ENCODE results near the gene NR3C2.
A peak's percentile ranks its signal among the peaks of the same experiment; 100 is the strongest.

The NR3C2 gene

GRCh38 chr4:148255344-148255720, 186.9 kb downstream of the NR3C2 start:
- no peak for DNase-seq

DNA sequence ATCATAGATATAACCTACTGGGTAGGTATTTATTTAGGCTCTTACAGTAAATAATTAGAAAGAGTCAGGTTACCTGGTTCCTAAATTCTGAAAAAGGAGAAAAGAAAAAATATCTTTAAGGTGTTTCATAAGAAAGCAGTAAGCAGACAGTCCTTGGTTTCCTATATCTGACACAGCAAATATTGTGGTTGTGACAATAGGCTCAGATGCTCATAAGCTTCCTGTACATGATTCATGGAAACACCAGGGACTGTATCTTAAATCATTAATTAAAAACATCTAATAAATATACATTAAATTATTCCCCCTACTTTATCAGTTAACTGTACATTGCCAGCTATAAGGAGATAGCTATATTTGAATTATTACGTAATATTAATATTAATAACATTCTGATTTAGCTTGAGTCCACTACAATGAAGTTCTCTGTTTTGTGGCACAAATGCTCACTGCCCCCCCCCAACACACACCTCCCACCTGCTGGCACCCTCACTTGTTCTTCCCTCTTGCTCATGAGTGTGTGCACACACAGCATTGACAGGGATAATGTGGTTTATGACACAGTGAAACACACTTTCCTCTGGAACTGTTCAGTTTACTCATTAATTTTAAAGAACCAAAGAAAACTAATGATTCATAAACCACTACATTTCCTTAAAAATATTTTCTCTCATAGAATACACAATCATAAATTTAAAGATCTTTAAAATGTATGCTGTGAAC, 187.4 kb downstream of the NR3C2 start:
- DNase-seq = peak; percentile 4

DNA sequence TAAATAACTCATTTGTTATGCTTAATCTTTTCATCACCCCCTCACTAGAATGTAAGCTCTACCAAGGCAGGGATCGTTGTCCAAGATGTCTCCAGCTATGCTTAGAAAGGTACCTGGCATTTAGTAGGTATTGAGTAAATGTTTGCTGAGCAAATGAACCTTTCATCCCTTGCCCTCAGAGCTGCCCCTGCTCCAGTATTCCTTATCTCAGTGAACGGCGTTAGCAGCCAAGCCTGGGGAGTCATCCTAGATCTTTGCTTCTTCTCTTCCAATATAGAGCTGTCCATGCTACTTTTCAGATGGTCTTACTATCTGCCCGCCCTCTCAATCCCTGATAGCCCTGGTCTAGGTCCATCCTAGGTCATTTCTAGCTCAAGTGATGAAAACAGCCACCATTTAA, 188.4 kb downstream of the NR3C2 start:
- no peak for DNase-seq

- DNase-seq = no peak
Measured at GRCh38 chr4:148248824-148249223, 193.4 kb downstream of the NR3C2 start.

DNA sequence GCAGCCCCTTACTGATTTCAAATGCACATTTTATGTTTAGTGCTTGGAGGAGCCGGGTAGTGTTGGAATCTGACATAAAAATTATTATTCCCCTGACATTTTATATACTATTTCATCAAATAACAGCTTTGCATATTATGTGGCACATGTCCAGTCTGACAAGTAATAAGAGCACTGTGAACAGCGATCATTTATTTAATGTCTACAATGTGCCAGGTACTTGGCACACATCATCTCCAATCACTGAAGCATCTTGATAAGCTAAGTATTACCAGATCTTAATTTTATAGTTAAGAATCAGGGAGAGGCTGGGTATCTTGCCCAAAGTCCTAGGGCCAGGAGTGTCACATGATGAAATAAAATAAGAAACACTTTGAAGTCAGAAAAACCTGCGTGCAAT, 197.2 kb downstream of the NR3C2 start:
- no peak for DNase-seq

GRCh38 chr4:148243837-148244236, 198.4 kb downstream of the NR3C2 start:
- DNase-seq = no peak

- no peak for DNase-seq
Measured at GRCh38 chr4:148240241-148240640, 202.0 kb downstream of the NR3C2 start.

DNA sequence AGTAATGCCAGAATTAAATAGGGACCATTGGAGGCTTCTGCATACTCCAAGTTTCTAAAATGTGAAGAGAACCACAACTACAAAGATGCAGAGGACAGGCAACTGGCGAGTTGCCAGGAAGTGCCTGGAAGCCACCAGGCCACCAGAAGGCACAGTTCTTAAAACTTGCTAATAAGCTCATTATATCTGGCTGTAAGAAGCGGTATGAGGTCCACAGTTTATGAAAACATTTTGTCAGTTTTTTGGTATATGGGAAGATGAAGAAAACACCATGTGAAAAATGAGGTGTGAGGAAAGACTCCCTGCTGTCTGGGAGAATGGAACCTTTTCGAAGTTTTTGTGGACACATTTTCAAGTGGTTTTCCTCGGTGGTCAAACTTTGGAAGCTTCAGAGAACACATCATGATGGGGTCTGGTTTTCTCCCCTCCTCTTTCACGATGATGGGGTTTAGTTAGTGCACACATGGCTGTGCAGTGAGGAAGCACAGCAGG, 202.7 kb downstream of the NR3C2 start:
- DNase-seq = no peak

DNA sequence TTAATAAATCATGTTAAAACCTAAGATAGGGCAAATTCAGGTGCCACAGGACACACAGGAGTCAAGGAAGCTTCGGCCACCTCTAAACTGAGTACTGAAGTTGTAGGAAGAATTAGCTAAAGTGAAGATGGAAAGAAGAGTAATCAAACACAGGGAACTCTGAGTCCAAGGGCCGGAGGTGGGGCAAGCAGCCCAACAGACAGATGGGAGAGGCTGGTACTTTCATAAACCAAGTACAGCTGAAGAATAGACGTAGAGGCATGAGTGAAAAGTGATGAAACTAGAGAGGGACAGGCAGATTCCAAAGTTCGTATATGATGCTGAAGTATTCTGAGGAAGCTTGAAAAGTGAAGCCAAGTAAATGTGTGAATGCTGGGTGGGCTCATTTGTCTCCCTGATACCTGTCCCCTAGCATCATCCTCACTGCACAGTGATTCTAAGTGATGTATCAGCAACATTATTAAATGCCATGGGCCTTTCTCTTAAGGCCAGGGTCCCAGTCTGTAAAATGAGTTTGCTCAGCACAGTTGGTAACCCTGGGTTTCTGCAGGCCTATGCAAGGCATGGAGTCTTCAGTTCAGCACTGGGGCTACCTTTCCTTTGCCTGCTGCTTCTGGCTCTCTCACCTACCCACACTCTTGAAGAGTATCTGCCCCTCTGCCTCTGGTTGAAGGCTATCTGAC, 203.3 kb downstream of the NR3C2 start:
- no peak for DNase-seq

GRCh38 chr4:148238086-148238485, 204.1 kb downstream of the NR3C2 start:
- no peak for DNase-seq

DNA sequence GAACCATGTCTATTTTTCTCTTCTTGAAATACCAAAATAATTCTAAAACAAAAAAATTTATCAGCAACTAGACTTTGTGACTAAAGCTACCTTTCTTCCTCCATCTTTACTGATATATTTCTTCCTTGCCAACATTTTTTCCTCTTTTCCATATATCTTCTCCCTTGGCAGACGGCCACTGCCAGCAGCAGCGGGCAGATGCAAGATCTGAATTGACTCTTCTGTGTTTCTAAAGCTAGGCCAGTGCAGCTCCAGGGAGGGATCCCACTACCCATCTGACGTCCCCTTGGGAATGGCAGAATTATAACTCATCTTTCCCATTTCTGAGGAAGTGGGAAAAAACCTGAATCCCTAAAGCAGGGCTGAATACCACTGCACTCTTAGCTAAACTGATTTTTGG, 206.4 kb downstream of the NR3C2 start:
- DNase-seq = no peak

DNA sequence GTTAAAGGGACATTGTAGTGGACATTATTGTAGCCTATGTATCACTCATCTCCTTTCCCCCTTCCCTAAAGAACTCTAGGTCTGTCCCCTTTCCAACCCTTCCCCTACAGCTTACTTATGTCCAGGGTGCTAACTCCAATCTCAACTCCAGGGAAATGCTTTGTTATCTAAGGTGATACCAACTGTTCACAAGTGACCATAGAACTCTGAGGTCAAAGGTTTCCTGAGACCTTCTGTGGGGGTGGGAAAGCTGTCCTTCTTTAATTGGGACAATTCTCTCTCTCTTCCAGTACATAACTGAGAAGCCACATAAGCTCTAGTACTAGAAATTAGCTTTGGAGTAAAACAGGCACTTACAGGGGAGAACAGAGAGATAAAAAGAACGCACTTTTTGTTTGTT, 212.4 kb downstream of the NR3C2 start:
- DNase-seq = no peak

GRCh38 chr4:148229028-148229427, 213.2 kb downstream of the NR3C2 start:
- no peak for DNase-seq

DNA sequence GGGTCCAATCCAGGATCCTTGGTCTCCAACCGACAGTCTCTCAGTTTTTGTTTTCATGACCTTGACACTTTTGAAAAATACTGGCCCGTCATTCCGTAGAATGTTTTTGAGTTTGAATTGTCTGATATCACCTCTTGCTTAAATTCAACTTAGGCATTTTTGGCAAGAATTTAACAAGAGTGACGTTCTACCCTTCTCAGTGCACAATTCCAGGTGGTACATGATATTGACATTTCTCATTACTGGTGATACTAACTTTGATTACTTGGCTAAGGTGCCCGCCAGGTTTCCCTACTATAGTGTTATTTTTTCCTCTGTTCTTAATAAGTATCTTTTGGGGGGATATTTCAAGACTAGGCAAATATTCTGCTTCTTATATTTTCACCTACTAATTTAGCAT, 215.1 kb downstream of the NR3C2 start:
- DNase-seq = no peak

DNA sequence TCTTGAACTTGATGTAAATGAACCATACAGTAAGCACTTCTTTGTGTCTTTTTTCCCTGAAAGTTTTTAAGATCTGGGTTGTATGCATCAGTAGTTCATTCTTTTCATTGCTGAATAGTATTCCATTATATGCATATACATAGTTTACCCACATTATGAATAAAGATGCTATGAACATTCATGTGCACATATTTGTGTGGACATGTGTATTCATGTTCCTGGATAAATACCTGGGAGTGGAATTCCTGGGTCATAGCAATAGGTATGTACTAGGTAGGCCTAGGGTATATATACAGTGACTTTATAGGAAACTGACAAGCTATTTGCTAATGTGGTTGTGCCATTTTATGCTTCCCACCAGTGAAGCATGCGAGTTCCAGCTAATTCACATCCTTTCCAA, 215.9 kb downstream of the NR3C2 start:
- no peak for DNase-seq

GRCh38 chr4:148225639-148226038, 216.6 kb downstream of the NR3C2 start:
- DNase-seq = no peak

DNA sequence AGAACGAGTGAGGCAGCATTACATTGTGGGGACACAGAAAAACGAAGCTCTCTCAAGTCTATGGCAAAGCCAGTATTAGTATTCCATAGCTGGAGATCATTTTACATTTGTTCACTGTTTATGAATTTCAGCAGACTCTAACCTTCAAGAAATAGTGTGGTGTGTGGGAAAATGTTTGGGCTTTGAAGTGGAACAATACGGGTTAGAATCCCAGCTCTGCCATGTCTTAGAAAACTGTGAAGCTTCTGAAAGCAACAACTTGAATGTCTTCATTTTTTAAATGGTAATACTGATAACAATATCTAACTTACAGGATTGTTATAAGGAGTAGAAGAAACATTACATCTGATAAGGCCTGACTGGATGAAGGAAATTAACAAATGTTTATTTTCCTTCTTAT, 217.7 kb downstream of the NR3C2 start:
- no peak for DNase-seq

GRCh38 chr4:148222991-148223660, 219.1 kb downstream of the NR3C2 start:
- no peak for DNase-seq

DNA sequence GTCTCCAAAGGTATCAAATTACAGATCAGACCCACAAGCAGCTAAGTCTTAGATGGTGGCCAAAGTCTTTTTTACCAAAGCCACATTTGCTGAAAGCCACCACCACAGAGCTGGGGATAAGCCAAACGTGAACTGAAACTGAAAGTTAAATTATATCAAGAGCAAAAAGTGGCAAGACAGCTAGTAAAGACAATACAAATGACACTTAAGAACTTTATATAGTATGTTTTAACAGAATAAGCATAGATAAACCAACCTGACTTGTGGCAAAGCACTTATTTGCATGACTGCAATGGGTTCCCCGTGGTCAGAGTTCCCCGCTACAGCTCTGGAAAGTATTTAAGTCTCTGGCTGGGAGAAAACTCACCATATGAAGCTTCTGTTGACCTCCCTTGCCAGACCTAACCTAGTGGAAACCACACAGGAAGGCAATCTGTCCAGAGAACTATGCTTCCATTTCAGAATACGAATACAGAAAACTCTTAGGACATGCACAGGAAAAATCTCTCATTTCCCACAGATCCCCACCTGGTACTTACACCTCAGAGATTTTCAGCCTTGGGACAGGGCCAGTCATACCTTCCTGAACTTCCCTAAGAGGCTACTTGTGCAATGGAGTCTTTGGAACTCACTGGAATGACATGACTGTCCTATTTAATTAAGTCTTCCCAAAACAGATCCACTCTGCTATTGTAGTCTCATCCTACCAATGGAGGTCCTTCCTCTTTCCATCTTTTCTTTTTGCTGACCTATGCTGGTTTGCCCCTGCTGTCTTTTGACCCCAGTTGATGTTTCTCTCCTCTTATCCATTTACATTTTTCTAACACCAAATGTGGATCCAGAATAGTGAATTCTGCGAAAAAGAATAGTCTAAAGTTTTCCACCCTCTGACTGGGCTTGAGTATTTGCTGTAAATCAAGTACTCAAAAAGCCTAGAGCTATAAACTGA, 225.1 kb downstream of the NR3C2 start:
- peak; percentile 7 for DNase-seq

- DNase-seq = no peak
Measured at GRCh38 chr4:148216321-148216720, 225.9 kb downstream of the NR3C2 start.

DNA sequence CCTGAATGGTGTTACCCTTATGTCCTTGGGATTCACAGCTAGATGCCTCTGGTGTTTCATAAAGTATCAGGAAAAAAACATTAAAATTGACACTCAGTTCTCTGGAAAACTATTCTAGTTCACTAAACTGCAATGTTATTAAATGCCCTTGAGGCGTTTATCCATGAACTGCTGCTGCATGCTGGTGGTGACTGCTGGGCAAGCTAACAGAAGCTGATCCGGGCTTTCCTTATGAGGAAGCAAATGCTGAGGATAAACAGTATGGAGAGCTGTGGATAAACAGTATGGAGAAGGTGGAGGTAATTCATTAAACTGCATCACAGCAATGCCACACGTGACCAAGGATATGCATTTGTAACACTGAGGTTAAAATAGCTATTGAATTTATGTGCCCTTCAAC, 227.0 kb downstream of the NR3C2 start:
- DNase-seq = no peak

GRCh38 chr4:148214529-148215166, 227.6 kb downstream of the NR3C2 start:
- DNase-seq = no peak

All from activated CD4-positive, alpha-beta T cell treated with anti-CD3 and anti-CD28 coated beads for 48 hours (primary cell).